Stimulated activated CD8-positive, alpha-beta memory T cell treated with anti-CD3 and anti-CD28 coated beads, Interleukin-15, amount 100 ng/mL, for 24 hours (primary cell): Measurements from ENCODE around the gene BSN.

ENCODE experiments used
- DNase-seq: peaks from one replicate; pipeline ENCODE4 v3.0.0-alpha.2; 2020; ENCODE audit warnings: low read depth

BSN gene

GRCh38 chr3:49700453-49701128, 146.3 kb downstream of the BSN start:
- no peak for DNase-seq

DNA sequence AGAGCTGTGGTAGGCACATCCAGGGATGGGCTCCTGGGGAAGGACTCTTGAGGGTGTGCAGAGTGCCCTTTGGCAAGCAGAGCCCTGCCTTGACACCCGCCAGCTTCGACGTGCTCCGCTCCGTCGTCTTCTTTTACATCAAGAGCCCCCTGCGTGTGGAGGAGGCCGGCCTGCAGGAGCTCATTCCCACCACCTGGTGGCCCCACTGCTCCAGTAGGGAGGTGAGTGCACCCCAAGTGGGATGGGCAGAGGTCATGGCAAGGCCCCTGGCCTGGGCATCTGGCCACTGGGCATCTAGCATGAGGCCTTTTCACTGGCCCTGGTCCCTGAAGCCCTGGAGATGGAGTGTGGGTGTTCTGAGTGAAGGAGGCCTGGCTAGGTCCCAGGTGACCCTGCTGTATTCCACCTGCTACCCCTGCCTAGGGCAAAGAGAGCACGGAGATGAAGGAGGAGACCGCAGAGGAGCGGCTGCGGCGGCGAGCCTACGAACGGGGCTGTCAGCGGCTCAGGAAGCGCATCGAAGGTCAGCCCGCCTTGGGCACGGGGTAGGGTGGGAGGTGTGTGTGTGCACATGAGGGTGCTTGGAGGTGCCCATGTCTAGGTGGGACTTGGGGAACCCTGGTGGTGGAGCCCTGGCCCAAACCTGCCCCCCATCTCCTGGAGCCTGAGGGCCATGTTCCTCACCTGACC, 147.3 kb downstream of the BSN start:
- no peak for DNase-seq

DNA sequence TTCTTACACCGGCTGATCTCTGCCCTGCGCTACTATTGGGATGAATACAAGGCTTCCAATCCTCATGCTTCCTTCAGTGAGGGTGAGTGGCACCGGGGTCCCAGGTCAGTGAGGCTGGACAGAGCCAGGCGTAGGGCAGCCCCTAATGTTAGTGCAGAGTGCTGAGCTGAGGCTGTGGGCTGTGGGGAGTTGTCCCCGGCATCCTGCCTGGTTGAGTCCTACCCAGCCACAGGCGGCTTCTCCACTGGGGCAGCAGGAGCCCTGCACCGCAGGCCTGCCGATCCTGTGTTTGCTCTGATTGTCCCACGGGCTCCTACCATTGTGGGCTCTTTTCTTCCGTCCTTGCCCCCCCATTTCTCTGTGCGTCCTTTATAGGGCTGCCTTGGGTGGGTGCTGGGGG, 148.4 kb downstream of the BSN start:
- no peak for DNase-seq

- no peak for DNase-seq
These were observed 149.2 kb downstream of the BSN start for GRCh38 chr3:49703443-49703927.

GRCh38 chr3:49703956-49704355, 149.7 kb downstream of the BSN start:
- DNase-seq = no peak

GRCh38 chr3:49704629-49705028, 150.4 kb downstream of the BSN start:
- no peak for DNase-seq

DNA sequence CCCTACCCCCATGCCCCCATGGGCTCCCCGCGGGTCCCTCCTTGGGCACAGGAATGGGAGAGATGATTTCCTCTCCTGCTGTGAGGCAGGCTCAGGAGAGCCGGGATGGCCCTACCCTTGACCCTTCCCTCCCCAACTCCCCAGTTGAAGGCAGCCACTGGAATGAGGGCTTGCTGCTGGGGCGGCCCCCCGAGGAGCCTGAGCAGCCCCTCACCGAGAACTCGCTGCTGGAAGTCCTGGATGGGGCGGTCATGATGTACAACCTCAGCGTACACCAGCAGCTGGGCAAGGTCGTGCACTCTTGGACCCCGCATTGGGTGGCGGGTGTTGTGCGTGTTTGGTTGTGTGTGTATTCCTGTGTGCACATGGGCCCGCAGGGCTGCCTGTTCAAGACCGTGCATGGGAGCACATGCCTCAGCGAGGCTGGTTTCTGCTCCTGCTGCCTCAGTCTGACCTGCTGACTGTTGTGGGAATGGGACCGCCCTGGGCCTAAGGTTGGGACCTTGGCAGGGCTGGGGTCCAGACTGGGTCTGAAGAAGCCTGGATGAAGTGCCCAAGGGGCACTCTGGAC, 151.2 kb downstream of the BSN start:
- no peak for DNase-seq

- no peak for DNase-seq
These were observed 152.3 kb downstream of the BSN start for GRCh38 chr3:49706456-49707112.

DNA sequence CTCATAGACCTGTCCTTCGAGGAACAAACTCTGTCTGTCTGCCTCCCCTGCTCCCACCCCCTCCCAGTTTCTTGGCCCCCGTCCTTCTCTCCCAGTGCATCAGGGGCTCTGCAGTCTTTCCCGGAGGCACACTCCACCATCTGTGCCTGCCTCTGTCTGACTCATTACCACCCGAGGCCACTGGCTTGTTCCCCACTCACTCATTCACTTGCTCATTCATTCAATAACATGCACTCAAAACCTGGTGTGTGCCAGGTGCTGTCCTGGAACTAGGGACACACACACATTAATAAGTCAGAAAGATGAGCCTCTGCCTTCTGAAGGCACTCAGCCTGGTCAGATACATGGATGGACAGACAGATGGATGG, 152.8 kb downstream of the BSN start:
- no peak for DNase-seq

DNA sequence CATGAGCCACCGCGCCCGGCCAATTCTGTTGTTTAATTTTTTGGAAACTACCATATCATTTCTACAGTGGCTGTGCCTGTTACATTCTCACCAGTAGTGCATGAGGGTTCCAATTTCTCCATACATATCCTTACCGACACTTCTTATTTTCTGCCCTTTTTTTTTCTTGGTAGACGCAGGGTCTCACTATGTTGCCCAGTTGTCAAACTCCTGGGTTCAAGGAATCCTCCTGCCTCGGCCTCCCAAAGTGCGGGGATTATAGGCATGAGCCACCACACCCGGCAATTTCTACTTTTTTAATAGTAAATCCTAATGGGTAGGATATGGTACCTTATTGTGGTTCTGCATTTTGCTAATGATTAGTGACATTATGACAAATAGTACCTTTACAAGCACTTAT, 155.6 kb downstream of the BSN start:
- no peak for DNase-seq

- DNase-seq = no peak
These were observed 157.2 kb downstream of the BSN start for GRCh38 chr3:49711489-49711888.

DNA sequence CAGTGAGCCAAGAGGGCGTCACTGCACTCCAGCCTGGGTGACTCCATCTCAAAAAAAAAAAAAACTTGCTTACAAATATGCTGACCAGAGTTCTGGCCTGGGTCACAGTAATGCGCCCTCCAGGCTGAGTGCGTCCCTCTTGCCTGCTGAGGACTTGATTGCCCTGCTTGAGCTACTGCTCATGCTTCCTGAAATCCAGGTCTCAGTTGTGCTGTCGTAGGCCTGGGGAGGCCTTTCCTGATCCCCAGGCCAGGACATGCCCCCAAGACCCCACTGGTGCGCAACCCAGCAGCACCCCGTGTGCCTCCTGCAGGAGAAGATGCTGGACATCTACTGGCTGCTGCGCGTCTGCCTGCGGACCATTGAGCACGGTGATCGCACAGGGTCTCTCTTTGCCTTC, 157.9 kb downstream of the BSN start:
- no peak for DNase-seq

- no peak for DNase-seq
These were observed 158.5 kb downstream of the BSN start for GRCh38 chr3:49712631-49713317.

DNA sequence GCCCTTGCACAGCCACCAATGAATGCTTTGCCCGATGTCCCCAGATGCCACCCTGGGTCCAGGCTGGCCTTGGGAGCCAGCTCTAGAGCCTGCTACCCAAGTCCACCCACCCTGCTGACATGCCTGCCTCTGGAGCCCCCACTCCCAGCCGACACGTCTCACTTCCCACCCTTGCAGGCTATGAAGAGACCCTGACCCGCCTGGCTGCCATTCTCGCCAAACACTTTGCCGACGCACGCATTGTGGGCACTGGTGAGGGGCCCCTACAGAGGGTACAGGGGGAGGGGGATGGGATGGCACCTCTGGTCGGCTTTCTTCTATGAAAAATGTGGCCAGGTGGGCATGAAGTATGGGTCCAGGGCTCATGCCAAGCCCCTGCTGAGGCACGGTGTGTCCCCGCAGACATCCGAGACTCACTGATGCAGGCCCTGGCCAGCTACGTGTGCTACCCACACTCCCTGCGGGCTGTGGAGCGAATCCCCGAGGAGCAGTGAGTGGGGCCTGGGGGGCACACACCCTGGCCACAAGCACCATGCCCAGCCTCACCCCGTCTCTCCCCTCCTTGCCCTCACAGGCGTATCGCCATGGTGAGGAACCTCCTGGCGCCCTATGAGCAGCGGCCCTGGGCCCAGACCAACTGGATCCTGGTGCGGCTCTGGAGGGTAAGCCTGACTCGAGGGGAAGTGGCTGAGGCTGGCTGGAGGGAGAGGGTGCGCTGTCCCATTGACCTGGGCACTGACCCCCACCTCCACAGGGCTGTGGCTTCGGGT, 159.2 kb downstream of the BSN start:
- no peak for DNase-seq

DNA sequence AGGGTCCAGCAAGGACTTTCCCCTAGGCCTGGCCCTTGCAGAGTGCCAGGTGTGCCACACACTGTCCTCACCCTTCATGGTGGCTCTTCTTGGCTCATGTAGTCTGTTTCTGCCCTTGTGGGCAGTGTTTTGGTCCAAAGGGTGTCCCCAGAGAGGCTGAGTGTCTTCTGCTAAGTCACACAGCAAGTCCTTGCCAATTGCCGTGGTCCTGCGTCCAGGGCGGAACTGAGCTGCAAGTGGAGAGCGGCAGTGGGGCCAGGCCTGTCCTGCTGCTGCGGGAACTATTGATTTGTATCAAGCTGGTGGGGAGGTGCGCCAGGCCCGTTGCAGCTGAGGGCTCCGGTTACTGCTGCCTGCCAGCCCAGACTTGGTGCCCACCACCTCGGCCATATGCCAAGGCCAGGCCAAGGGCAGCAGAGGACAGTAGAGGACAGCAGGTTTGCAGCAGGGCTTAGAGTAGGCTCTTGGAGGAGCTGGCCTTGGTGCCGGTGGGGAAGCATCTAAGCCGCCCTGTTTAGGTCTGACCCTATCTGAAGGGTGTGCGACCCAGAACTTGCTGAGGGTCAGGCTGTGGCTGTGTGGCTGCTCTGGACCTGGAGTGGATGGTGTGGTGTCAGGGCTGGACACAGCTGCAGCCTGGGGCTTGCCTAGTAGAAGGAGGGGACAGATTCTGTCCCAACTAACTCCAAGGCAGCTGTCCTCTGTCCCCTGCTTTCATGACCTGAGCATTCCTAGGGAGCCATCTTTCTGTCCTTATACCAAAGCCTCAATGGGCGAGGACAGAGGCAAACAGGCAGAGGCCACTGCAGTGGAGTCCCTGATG, 160.7 kb downstream of the BSN start:
- no peak for DNase-seq

DNA sequence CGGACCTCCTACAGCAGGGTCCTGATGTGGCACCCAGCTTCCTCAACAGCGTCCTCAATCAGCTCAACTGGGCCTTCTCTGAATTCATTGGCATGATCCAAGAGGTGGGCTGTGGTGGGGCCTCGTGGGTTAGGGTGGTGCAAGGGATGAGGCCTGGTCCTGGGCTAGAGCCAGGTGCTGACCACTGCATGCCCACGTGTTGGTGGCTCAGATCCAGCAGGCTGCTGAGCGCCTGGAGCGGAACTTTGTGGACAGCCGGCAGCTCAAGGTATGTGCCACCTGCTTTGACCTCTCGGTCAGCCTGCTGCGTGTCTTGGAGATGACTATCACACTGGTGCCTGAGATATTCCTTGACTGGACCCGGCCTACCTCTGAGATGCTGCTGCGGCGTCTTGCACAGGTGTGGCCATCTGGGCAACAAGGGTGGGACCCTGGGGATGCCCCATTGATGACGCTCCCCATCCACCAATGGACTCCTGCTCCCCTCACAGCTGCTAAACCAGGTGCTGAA, 161.4 kb downstream of the BSN start:
- no peak for DNase-seq

DNA sequence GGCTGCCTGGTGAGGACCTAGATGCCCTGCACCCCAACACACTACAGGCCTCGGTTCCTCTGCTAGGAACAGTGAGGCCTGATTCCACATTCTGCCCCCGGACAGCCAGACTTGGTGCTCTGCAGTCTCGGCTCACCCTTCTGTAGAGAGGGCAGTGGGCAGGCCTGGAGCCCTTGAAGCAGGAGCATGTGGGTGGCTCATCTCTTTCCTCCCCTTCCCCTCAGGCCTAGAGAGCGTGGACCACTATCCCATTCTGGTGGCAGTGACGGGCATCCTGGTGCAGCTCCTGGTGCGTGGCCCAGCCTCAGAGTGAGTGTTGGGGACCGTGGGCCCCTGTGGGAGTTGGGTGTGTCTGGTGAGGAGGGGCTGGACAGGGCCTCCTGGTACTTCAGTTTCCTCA, 161.9 kb downstream of the BSN start:
- DNase-seq = no peak

- DNase-seq = no peak
These were observed 162.5 kb downstream of the BSN start for GRCh38 chr3:49716691-49717210.

DNA sequence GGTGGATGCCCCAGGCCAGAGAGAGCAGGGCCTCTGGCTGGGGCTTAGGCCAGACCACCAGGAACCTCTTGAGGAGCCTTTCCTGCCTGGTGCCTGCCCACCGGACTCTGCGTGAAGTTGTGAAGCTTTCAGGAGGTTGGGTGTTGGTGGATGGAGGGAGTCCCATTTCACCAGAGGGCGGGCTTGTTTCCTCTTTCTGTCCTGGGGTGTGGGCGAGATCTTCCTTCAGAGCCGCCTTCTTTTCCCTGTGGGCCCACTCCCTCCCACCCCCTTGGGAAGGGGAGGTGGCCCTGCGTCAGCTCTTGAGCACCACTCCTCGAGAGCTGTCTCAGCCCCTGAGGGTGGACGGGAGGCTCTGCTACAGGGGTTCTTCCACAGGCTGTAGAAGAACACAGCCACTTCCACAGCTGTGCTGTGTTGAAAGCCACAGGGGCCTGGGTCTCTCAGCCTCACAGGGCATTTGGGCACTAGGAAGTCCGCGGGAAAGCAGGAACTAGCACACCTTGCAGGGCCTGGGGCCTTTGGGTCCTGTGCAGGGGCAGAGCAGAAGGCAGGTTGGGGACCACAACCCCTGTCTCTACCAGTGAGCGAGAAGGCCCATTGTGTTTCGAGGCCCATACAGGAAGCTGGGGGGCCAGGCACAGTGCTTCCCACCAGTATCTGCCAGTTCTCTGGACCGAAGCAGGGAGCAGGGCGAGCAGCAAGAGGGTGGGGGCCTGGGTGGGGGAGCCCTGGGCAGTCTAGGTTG, 163.1 kb downstream of the BSN start:
- DNase-seq = no peak
